ENCODE measurements around the gene MLLT11. TPM values are rescaled to one million over a fixed set of nuclear protein-coding genes. Genes with fewer than 3 reads are reported as not detected.
A peak's percentile ranks its signal among the peaks of the same experiment; 100 is the strongest.

The MLLT11 gene, protein sequence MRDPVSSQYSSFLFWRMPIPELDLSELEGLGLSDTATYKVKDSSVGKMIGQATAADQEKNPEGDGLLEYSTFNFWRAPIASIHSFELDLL
- total RNA-seq, result 10 to 100 TPM; 11.2 to 18.6 (median 17.6) TPM
- 9.0 TPM for total RNA-seq (2013)

GRCh38 chr1:151060007-151060656 lies at the start of gene MLLT11:
Gene MLLT11, plus strand, starts transcription at chr1:151060397. Its CDS starts 6,828 bp downstream, at chr1:151067225.
- no peaks in the 10 kb centered on the region for H3K27me3 Mint-ChIP-seq (ENCODE audit: low read depth in 2 of 2)
- DNase-seq (peak in 1 of 2 donors; percentile 51), ATAC-seq (no peak)
- intact Hi-C loops (cut with micrococcal nuclease), result no loop called here
- peaks cover 56 to 60% of the 10 kb centered on the region in 2 donors for H3K4me1 Mint-ChIP-seq
- Histone ChIP-seq H3K27me3 (ENCODE audit: control insufficient read depth, insufficient read depth, low read length) (no peaks in the 10 kb centered on the region), H3K4me1 (ENCODE audit: control insufficient read depth, insufficient read depth, low read length) (peaks cover 35% of the 10 kb centered on the region), H3K9me3 (ENCODE audit: control insufficient read depth, insufficient read depth, low read length) (no peaks in the 10 kb centered on the region), H3K4me3 (ENCODE audit: low read length) (peak within 1 kb of the TSS; percentile 95), H3K36me3 (ENCODE audit: control insufficient read depth, insufficient read depth, low read length) (peaks cover 16% of the 10 kb centered on the region), H3K27ac (ENCODE audit: low read length) (peak within 1 kb of the TSS; percentile 89)
- TF ChIP-seq CTCF (IDR thresholded peaks at IDR 0.05), result no peak
- 10% methylated on average over 12 of the region's 15 CpGs for WGBS (ENCODE audit: insufficient coverage)
- H3K4me3 Mint-ChIP-seq, result peak within 1 kb of the TSS; percentile 92
- H3K9me3 Mint-ChIP-seq, result no peaks in the 10 kb centered on the region
- peaks cover 19% of the 10 kb centered on the region for H3K36me3 Mint-ChIP-seq
- H3K27ac Mint-ChIP-seq, result peak within 1 kb of the TSS; percentile 98 to 99

DNA sequence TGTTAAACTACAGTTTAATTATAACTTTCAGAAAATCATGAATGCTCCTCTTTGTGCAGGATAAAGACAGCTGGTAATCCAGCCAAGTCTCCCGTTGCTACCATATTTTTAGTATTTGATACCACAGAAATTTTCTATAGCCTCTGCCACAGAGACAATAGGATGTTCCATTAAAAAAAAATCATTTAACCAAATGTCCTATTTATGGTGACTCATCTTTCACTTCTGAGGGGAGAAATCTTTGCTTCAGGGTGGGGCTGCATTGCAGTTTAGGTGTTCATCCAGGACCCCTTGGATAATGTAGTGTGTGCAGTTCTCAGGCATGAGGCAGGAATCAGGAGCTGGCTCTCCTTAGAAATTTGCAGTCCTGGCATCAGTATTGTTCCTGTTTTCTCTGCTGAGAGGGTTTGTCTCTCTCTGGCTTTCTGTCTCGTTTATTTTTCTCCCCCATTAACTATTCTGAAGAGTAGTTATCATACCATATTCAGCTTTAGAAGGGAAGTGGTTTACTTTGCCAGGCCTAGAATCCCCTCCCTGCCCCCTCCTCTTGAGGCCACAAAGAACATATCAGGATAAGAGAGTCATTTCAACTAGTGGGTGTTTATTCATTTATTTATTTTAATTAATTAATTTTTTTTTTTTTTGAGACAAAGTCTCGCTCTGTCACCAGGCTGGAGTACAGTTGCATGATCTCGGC lies 48.9 kb upstream of the MLLT11 start:
- H3K27ac Mint-ChIP-seq, result peak overlapping the region; percentile 81 to 96
- no peaks in the 10 kb centered on the region for H3K9me3 Mint-ChIP-seq
- H3K27me3 Mint-ChIP-seq (ENCODE audit: low read depth in 2 of 2), result no peaks in the 10 kb centered on the region
- intact Hi-C loops (cut with micrococcal nuclease), result no loop called here
- Histone ChIP-seq H3K27me3 (ENCODE audit: control insufficient read depth, insufficient read depth, low read length) (no peaks in the 10 kb centered on the region), H3K27ac (ENCODE audit: low read length) (no peak overlapping the region), H3K4me3 (ENCODE audit: low read length) (no peak overlapping the region), H3K9me3 (ENCODE audit: control insufficient read depth, insufficient read depth, low read length) (no peaks in the 10 kb centered on the region), H3K4me1 (ENCODE audit: control insufficient read depth, insufficient read depth, low read length) (peaks cover 27% of the 10 kb centered on the region), H3K36me3 (ENCODE audit: control insufficient read depth, insufficient read depth, low read length) (peaks cover 3% of the 10 kb centered on the region)
- H3K36me3 Mint-ChIP-seq, result no peaks in the 10 kb centered on the region
- H3K4me1 Mint-ChIP-seq, result peaks cover 40 to 49% of the 10 kb centered on the region in 2 donors
- no peak for TF ChIP-seq CTCF (IDR thresholded peaks at IDR 0.05)
- ATAC-seq, result no peak
- H3K4me3 Mint-ChIP-seq, result peak overlapping the region; percentile 1
- 76% methylated on average over 3 of the region's 4 CpGs for WGBS (ENCODE audit: insufficient coverage)
- DNase-seq, result no peak

GRCh38 chr1:151012684-151013471 lies 47.3 kb upstream of the MLLT11 start:
- Histone ChIP-seq H3K36me3 (ENCODE audit: control insufficient read depth, insufficient read depth, low read length) (peaks cover 3% of the 10 kb centered on the region), H3K27ac (ENCODE audit: low read length) (no peak overlapping the region), H3K27me3 (ENCODE audit: control insufficient read depth, insufficient read depth, low read length) (no peaks in the 10 kb centered on the region), H3K9me3 (ENCODE audit: control insufficient read depth, insufficient read depth, low read length) (no peaks in the 10 kb centered on the region), H3K4me1 (ENCODE audit: control insufficient read depth, insufficient read depth, low read length) (peaks cover 12% of the 10 kb centered on the region), H3K4me3 (ENCODE audit: low read length) (no peak overlapping the region)
- peaks cover 24 to 33% of the 10 kb centered on the region in 2 donors for H3K4me1 Mint-ChIP-seq
- DNase-seq (no peak), ATAC-seq (no peak)
- no peaks in the 10 kb centered on the region for H3K27me3 Mint-ChIP-seq (ENCODE audit: low read depth in 2 of 2)
- intact Hi-C loops (cut with micrococcal nuclease), result no loop called here
- no peak for TF ChIP-seq CTCF (IDR thresholded peaks at IDR 0.05)
- 96% methylated on average over 13 of the region's 14 CpGs for WGBS (ENCODE audit: insufficient coverage)
- H3K9me3 Mint-ChIP-seq, result no peaks in the 10 kb centered on the region
- H3K36me3 Mint-ChIP-seq, result no peaks in the 10 kb centered on the region
- no peak overlapping the region for H3K27ac Mint-ChIP-seq
- H3K4me3 Mint-ChIP-seq, result no peak overlapping the region
